HepG2 (cell line): ENCODE data around the gene TNFRSF6B. TPM values are rescaled to one million over a fixed set of nuclear protein-coding genes. Genes with fewer than 3 reads are reported as not detected.

ENCODE experiments used
- ARNT ChIP-seq: fragments of 450-650 bp; IDR thresholded peaks from 2 replicates; pipeline ENCODE4 v1.6.1; 2017
- ATF6 ChIP-seq: sonication (generic); formaldehyde crosslinking; conservative IDR thresholded peaks from 2 replicates; pipeline ENCODE4 v1.4.0; 2020; ENCODE audit warnings: missing genetic modification reagents
- CBX1 ChIP-seq: IDR thresholded peaks from one replicate; pipeline ENCODE4 v1.6.1; 2016; ENCODE audit warnings: antibody characterized with exemption, low read depth
- CCAR2 ChIP-seq: fragments of 200-400 bp; formaldehyde crosslinking; optimal IDR thresholded peaks from 2 replicates; pipeline ENCODE3; 2018; ENCODE audit warnings: low read depth, mild to moderate bottlenecking, low read length, moderate library complexity
- FIP1L1 ChIP-seq: fragments of 200-400 bp; formaldehyde crosslinking; IDR thresholded peaks from 2 replicates; pipeline ENCODE4 v1.6.1; 2018; ENCODE audit warnings: low read depth, mild to moderate bottlenecking, low read length, moderate library complexity, borderline replicate concordance; ENCODE audit not compliant: insufficient read depth
- HNRNPH1 ChIP-seq: fragments of 200-400 bp; formaldehyde crosslinking; optimal IDR thresholded peaks from 2 replicates; pipeline ENCODE3; 2017; ENCODE audit warnings: mild to moderate bottlenecking, low read depth, low read length
- PHF20 ChIP-seq: sonication (generic); formaldehyde crosslinking; IDR thresholded peaks from 2 replicates; pipeline ENCODE4 v1.5.0; 2020; ENCODE audit warnings: mild to moderate bottlenecking, missing genetic modification reagents
- SNAI1 ChIP-seq: sonication (generic); formaldehyde crosslinking; IDR thresholded peaks from 2 replicates; pipeline ENCODE4 v1.5.0; 2020; ENCODE audit warnings: mild to moderate bottlenecking, missing genetic modification reagents, borderline replicate concordance
- TMF1 ChIP-seq: sonication (generic); formaldehyde crosslinking; IDR thresholded peaks from 2 replicates; pipeline ENCODE4 v1.8.1; 2022; ENCODE audit warnings: low read depth, missing genetic modification reagents
- TRIM24 ChIP-seq: sonication (generic); formaldehyde crosslinking; IDR thresholded peaks from 2 replicates; pipeline ENCODE4 v1.8.0; 2022; ENCODE audit warnings: mild to moderate bottlenecking, missing genetic modification reagents
- ZBTB37 ChIP-seq: sonication (generic); formaldehyde crosslinking; IDR thresholded peaks from 2 replicates; pipeline ENCODE4 v1.4.0; 2020; ENCODE audit warnings: mild to moderate bottlenecking, missing genetic modification reagents
- ZNF138 ChIP-seq: sonication (generic); formaldehyde crosslinking; IDR thresholded peaks from 2 replicates; pipeline ENCODE4 v1.5.0; 2020; ENCODE audit warnings: mild to moderate bottlenecking, low read depth, missing genetic modification reagents
- ZNF296 ChIP-seq: sonication (generic); formaldehyde crosslinking; conservative IDR thresholded peaks from 2 replicates; pipeline ENCODE4 v1.5.0; 2020; ENCODE audit warnings: mild to moderate bottlenecking, missing genetic modification reagents
- ZNF331 ChIP-seq: sonication (generic); formaldehyde crosslinking; IDR thresholded peaks from 2 replicates; pipeline ENCODE4 v1.4.0; 2020; ENCODE audit warnings: missing genetic modification reagents
- ZNF775 ChIP-seq: sonication (generic); formaldehyde crosslinking; IDR thresholded peaks from 2 replicates; pipeline ENCODE4 v1.4.0; 2020; ENCODE audit warnings: missing genetic modification reagents, mild to moderate bottlenecking, moderate library complexity, borderline replicate concordance
- polyA plus RNA-seq, 8 experiments: library from polyadenylated mRNA; depleted of rRNA in 3 of 8; stranded (reverse) in 7 of 8; unstranded in 1 of 8; fragments of >200 nt; fragmentation: Illumina TruSeq in 4 of 8; extraction: Trizol in 4 of 8; gene quantifications; 2 replicates each; pipeline versions ENCODE4 v1.2.1 to v1.2.3, GENCODE V29; 2011 to 2016; ENCODE audit warnings: low read depth in 4 of 8, missing spikeins in 1 of 8, mixed read lengths in 1 of 8; ENCODE audit not compliant: insufficient read depth in 1 of 8
- total RNA-seq, 5 experiments: library from RNA; depleted of rRNA; stranded (reverse); fragments of >200 nt; fragmentation: Illumina TruSeq; extraction: Trizol; gene quantifications; 2 replicates each; pipeline ENCODE4 v1.2.3, GENCODE V29; 2016; ENCODE audit warnings: low read depth in 1 of 5
- TF ChIP-seq, protein P1 (sequence below), 2 experiments: fragments of 450-650 bp in 1 of 2; sonication (generic) in 1 of 2; formaldehyde crosslinking; IDR thresholded peaks; 2 replicates each; pipeline versions ENCODE4 v1.5.0 to v1.8.0; 2020 to 2022; ENCODE audit warnings: mild to moderate bottlenecking in 1 of 2, missing genetic modification reagents in 1 of 2
- TF ChIP-seq, protein P2 (sequence below): IDR thresholded peaks from 2 replicates; pipeline ENCODE4 v1.6.1; 2016
- TF ChIP-seq, protein P3 (sequence below): sonication (generic); formaldehyde crosslinking; IDR thresholded peaks from 2 replicates; pipeline ENCODE4 v1.4.0; 2020; ENCODE audit warnings: missing genetic modification reagents

The TNFRSF6B gene
- total and polyA plus RNA-seq, 2 of the 13 experiments (the other 11 are each of a cell fraction or from before 2014, with no cell fraction given) = 0.24 TPM; not detected in 1

- TF ChIP-seq ZBTB37 (CRISPR knock-in tag) (peak; percentile 38; the same call in 1 of the 2 replicates), TRIM24 (CRISPR knock-in tag) (no peak), HNRNPH1 (no peak), ZNF331 (peak; percentile 79; the same call in 1 of the 2 replicates), ARNT (no peak), PHF20 (CRISPR knock-in tag) (peak; percentile 48; the same call in 1 of the 2 replicates), TMF1 (peak; percentile 96), FIP1L1 (0 out of 2 replicates have a peak, but pooled peaks have one; percentile 58), ATF6 (CRISPR knock-in tag) (no peak), ZNF138 (CRISPR knock-in tag) (peak; percentile 86), CCAR2 (no peak), SNAI1 (CRISPR knock-in tag) (peak; percentile 19; the same call in 1 of the 2 replicates), CBX1 (peak; percentile 97), ZNF775 (CRISPR knock-in tag) (peak; percentile 92; the same call in 1 of the 2 replicates), ZNF296 (CRISPR knock-in tag) (peak; percentile 39)
- TF ChIP-seq, protein P1, sequence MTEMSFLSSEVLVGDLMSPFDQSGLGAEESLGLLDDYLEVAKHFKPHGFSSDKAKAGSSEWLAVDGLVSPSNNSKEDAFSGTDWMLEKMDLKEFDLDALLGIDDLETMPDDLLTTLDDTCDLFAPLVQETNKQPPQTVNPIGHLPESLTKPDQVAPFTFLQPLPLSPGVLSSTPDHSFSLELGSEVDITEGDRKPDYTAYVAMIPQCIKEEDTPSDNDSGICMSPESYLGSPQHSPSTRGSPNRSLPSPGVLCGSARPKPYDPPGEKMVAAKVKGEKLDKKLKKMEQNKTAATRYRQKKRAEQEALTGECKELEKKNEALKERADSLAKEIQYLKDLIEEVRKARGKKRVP (CRISPR knock-in tag; IDR thresholded peaks at IDR 0.05) = peak in 1 of 2 experiments; percentile 56; a peak in 1 of 4 replicates
- TF ChIP-seq, protein P2, sequence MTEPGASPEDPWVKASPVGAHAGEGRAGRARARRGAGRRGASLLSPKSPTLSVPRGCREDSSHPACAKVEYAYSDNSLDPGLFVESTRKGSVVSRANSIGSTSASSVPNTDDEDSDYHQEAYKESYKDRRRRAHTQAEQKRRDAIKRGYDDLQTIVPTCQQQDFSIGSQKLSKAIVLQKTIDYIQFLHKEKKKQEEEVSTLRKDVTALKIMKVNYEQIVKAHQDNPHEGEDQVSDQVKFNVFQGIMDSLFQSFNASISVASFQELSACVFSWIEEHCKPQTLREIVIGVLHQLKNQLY (CRISPR knock-in tag) = no peak
- TF ChIP-seq, protein P3, sequence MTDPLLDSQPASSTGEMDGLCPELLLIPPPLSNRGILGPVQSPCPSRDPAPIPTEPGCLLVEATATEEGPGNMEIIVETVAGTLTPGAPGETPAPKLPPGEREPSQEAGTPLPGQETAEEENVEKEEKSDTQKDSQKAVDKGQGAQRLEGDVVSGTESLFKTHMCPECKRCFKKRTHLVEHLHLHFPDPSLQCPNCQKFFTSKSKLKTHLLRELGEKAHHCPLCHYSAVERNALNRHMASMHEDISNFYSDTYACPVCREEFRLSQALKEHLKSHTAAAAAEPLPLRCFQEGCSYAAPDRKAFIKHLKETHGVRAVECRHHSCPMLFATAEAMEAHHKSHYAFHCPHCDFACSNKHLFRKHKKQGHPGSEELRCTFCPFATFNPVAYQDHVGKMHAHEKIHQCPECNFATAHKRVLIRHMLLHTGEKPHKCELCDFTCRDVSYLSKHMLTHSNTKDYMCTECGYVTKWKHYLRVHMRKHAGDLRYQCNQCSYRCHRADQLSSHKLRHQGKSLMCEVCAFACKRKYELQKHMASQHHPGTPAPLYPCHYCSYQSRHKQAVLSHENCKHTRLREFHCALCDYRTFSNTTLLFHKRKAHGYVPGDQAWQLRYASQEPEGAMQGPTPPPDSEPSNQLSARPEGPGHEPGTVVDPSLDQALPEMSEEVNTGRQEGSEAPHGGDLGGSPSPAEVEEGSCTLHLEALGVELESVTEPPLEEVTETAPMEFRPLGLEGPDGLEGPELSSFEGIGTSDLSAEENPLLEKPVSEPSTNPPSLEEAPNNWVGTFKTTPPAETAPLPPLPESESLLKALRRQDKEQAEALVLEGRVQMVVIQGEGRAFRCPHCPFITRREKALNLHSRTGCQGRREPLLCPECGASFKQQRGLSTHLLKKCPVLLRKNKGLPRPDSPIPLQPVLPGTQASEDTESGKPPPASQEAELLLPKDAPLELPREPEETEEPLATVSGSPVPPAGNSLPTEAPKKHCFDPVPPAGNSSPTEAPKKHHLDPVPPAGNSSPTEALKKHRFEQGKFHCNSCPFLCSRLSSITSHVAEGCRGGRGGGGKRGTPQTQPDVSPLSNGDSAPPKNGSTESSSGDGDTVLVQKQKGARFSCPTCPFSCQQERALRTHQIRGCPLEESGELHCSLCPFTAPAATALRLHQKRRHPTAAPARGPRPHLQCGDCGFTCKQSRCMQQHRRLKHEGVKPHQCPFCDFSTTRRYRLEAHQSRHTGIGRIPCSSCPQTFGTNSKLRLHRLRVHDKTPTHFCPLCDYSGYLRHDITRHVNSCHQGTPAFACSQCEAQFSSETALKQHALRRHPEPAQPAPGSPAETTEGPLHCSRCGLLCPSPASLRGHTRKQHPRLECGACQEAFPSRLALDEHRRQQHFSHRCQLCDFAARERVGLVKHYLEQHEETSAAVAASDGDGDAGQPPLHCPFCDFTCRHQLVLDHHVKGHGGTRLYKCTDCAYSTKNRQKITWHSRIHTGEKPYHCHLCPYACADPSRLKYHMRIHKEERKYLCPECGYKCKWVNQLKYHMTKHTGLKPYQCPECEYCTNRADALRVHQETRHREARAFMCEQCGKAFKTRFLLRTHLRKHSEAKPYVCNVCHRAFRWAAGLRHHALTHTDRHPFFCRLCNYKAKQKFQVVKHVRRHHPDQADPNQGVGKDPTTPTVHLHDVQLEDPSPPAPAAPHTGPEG (CRISPR knock-in tag) = peak; percentile 60; the same call in 1 of the 2 replicates
These were observed 41.7 kb downstream of the TNFRSF6B start (continued) for GRCh38 chr20:63737945-63738686.
